Measurements from ENCODE around the gene NAA15. TPM values are rescaled to one million over a fixed set of nuclear protein-coding genes. Genes with fewer than 3 reads are reported as not detected.

Gene NAA15
- total RNA-seq, 1 experiment from 2014 or later = 41.0 TPM

DNA sequence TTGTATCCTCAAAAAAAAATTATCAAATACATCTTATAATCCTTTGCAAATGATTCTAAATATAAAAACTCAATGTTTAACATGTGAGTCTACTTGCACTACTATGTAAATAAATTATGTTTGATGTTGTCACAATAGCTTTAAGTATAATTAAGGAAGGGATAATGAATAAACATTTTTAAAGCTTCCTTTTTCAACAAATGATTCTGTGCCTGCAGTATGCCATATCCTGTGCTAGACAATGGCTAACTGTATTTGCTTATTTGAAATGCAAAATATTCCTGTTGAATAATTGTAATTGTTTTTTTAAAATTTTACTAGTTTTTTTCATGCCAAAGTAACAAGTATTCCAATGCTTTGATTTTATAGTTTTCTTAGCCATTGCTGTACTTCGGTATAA, 60.0 kb downstream of the NAA15 start:
- H3K9ac ChIP-seq (ENCODE audit: low read length) = no peak overlapping the region
- H3F3A ChIP-seq (ENCODE audit: low read length, unreplicated experiment) = peaks cover 3% of the 10 kb centered on the region
- H3K27me3 ChIP-seq (ENCODE audit: low read length) = no peaks in the 10 kb centered on the region
- no peaks in the 10 kb centered on the region for H3K4me1 ChIP-seq (ENCODE audit: insufficient read depth, low read length)
- H3K79me2 ChIP-seq (ENCODE audit: low read length) = no peaks in the 10 kb centered on the region
- no peak overlapping the region for H3K27ac ChIP-seq (ENCODE audit: low read length)
- H4K20me1 ChIP-seq (ENCODE audit: low read length) = no peaks in the 10 kb centered on the region
- CTCF ChIA-PET = no interaction called here
- POLR2A ChIA-PET (ENCODE audit: unreplicated experiment) = interaction anchor here (0.6 kb wide), 1 partner anchor 885 kb away, joined by 3 read pairs; no protein-coding TSS in a partner anchor
- H3K9me2 ChIP-seq (replicated peaks; ENCODE audit: low read length) = no peaks in the 10 kb centered on the region
- TF ChIP-seq EZH2phosphoT487 (IDR thresholded peaks at IDR 0.05; ENCODE audit: borderline replicate concordance, low read length) (no peak), EZH2 (IDR thresholded peaks at IDR 0.05; ENCODE audit: low read length, unreplicated experiment) (no peak)
- TF ChIP-seq, protein P1, sequence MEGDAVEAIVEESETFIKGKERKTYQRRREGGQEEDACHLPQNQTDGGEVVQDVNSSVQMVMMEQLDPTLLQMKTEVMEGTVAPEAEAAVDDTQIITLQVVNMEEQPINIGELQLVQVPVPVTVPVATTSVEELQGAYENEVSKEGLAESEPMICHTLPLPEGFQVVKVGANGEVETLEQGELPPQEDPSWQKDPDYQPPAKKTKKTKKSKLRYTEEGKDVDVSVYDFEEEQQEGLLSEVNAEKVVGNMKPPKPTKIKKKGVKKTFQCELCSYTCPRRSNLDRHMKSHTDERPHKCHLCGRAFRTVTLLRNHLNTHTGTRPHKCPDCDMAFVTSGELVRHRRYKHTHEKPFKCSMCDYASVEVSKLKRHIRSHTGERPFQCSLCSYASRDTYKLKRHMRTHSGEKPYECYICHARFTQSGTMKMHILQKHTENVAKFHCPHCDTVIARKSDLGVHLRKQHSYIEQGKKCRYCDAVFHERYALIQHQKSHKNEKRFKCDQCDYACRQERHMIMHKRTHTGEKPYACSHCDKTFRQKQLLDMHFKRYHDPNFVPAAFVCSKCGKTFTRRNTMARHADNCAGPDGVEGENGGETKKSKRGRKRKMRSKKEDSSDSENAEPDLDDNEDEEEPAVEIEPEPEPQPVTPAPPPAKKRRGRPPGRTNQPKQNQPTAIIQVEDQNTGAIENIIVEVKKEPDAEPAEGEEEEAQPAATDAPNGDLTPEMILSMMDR (conservative IDR thresholded peaks at IDR 0.05; ENCODE audit: low read depth, low read length) = no peak
- H3K4me3 ChIP-seq (ENCODE audit: low read length) = no peak overlapping the region
- BruUV-seq (replicated peaks) = no TSS peak
- DNase-seq = no peak
- no peak overlapping the region for H2AFZ ChIP-seq (ENCODE audit: low read length)
- intact Hi-C loops (cut with micrococcal nuclease) = no loop called here
- H3K4me2 ChIP-seq (ENCODE audit: low read length) = no peak overlapping the region
- H3K36me3 ChIP-seq (ENCODE audit: low read depth, low read length) = peaks cover 59% of the 10 kb centered on the region
- ATAC-seq = no peak
- no peaks in the 10 kb centered on the region for H3K9me3 ChIP-seq (ENCODE audit: low read length)

DNA sequence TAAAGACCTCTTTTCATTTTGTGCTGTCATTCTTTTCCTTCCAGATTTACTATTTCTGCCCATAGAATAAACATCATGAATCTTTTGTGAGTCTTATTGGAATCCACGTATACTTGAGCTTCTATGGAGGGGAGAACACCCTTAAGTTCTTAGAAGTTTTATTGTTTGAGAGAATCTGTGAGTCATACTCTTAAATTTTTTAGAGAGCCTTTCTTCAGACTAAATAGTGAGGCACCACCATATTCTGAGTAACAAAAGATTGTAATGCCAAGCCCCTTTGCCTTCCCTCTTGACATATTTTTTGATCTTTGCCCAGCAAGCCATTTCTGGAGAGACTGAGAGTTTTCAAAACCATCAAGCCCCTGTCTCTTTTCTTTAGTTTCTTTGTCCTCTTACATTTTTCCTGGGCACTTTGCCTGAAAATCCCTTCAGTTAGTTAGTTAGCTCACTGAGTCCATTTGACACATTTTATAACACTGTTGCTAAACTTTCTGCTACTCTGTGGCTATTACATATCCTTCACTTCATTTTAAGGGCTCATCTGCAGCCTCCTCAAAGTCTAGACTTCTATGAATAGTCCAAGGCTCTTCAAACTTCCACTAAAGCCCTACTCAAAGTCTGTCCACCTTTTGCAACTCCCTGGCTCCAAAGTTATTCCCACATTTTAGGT, 66.3 kb downstream of the NAA15 start:
- ChIA-PET POLR2A (ENCODE audit: unreplicated experiment) (no interaction called here), CTCF (no interaction called here)
- H3K9me3 ChIP-seq (ENCODE audit: low read length) = no peaks in the 10 kb centered on the region
- no peaks in the 10 kb centered on the region for H3F3A ChIP-seq (ENCODE audit: low read length, unreplicated experiment)
- peak overlapping the region; percentile 37; the same call in 1 of the 2 replicates for H3K27ac ChIP-seq (ENCODE audit: low read length)
- H3K9ac ChIP-seq (ENCODE audit: low read length) = no peak overlapping the region
- no peaks in the 10 kb centered on the region for H3K9me2 ChIP-seq (replicated peaks; ENCODE audit: low read length)
- peak; percentile 66 for DNase-seq
- H3K36me3 ChIP-seq (ENCODE audit: low read depth, low read length) = peaks cover 45% of the 10 kb centered on the region
- intact Hi-C loops (cut with micrococcal nuclease) = loop anchor here (1.0 kb wide), 1 partner anchor 66 kb away; the partner anchor contains the start of gene NAA15
- no peaks in the 10 kb centered on the region for H3K27me3 ChIP-seq (ENCODE audit: low read length)
- H3K4me3 ChIP-seq (ENCODE audit: low read length) = no peak overlapping the region
- peak overlapping the region; percentile 24; the same call in 1 of the 2 replicates for H3K4me2 ChIP-seq (ENCODE audit: low read length)
- ATAC-seq = peak; percentile 97
- TF ChIP-seq EZH2phosphoT487 (IDR thresholded peaks at IDR 0.05; ENCODE audit: borderline replicate concordance, low read length) (no peak), EZH2 (IDR thresholded peaks at IDR 0.05; ENCODE audit: low read length, unreplicated experiment) (no peak)
- TF ChIP-seq, protein P1 (conservative IDR thresholded peaks at IDR 0.05; ENCODE audit: low read depth, low read length) = no peak
- H3K79me2 ChIP-seq (ENCODE audit: low read length) = 0 out of 2 replicates have a peak, but pooled peaks cover 11% of the 10 kb centered on the region
- BruUV-seq (replicated peaks) = no TSS peak
- H4K20me1 ChIP-seq (ENCODE audit: low read length) = no peaks in the 10 kb centered on the region
- peaks cover 12% of the 10 kb centered on the region; the same call in 1 of the 2 replicates for H3K4me1 ChIP-seq (ENCODE audit: insufficient read depth, low read length)
- no peak overlapping the region for H2AFZ ChIP-seq (ENCODE audit: low read length)

DNA sequence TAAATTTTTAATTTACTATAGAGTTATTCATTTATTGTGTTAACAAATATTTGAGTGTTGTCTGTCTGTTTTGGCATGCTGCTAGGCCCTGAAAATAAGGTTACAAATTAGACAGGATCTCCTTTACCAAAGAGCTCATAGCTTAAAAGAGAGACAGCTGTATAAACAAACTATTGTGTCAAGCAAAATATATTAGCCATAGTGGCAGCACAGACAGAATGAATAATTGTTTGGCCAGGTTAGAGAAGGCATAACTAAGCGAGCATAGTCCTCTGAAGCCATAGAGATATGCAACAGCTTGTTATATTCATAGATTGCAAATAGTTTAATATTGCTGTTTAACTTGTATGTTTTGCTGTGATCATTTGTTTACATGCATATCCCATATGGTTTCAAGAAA, 67.7 kb downstream of the NAA15 start:
- TF ChIP-seq, protein P1 (conservative IDR thresholded peaks at IDR 0.05; ENCODE audit: low read depth, low read length) = no peak
- TF ChIP-seq EZH2 (IDR thresholded peaks at IDR 0.05; ENCODE audit: low read length, unreplicated experiment) (no peak), EZH2phosphoT487 (IDR thresholded peaks at IDR 0.05; ENCODE audit: borderline replicate concordance, low read length) (no peak)
- POLR2A ChIA-PET (ENCODE audit: unreplicated experiment) = no interaction called here
- peaks cover 38% of the 10 kb centered on the region for H3K36me3 ChIP-seq (ENCODE audit: low read depth, low read length)
- no TSS peak for BruUV-seq (replicated peaks)
- no peak overlapping the region for H3K27ac ChIP-seq (ENCODE audit: low read length)
- DNase-seq = no peak
- no peaks in the 10 kb centered on the region for H4K20me1 ChIP-seq (ENCODE audit: low read length)
- intact Hi-C loops (cut with micrococcal nuclease) = no loop called here
- H3K4me3 ChIP-seq (ENCODE audit: low read length) = no peak overlapping the region
- CTCF ChIA-PET = no interaction called here
- no peaks in the 10 kb centered on the region for H3K27me3 ChIP-seq (ENCODE audit: low read length)
- no peaks in the 10 kb centered on the region for H3F3A ChIP-seq (ENCODE audit: low read length, unreplicated experiment)
- H3K4me2 ChIP-seq (ENCODE audit: low read length) = no peak overlapping the region
- H3K79me2 ChIP-seq (ENCODE audit: low read length) = 0 out of 2 replicates have a peak, but pooled peaks cover 11% of the 10 kb centered on the region
- H2AFZ ChIP-seq (ENCODE audit: low read length) = no peak overlapping the region
- peaks cover 12% of the 10 kb centered on the region; the same call in 1 of the 2 replicates for H3K4me1 ChIP-seq (ENCODE audit: insufficient read depth, low read length)
- no peak overlapping the region for H3K9ac ChIP-seq (ENCODE audit: low read length)
- H3K9me3 ChIP-seq (ENCODE audit: low read length) = no peaks in the 10 kb centered on the region
- ATAC-seq = no peak
- H3K9me2 ChIP-seq (replicated peaks; ENCODE audit: low read length) = no peaks in the 10 kb centered on the region
